Activated T-cell treated with anti-CD3 and anti-CD28 coated beads, Interleukin-2, amount 50 U/mL, for 1 hour (primary cell): ENCODE data around the gene RAB4B.
"Not testable (repeated sequence)": the region's sequence is repeated elsewhere in the genome, so short reads cannot be mapped to it uniquely, and the experiment has no call there.

Source experiments
- DNase-seq: peaks from one replicate; pipeline ENCODE4 v3.0.0-alpha.2; 2020

The RAB4B gene

DNA sequence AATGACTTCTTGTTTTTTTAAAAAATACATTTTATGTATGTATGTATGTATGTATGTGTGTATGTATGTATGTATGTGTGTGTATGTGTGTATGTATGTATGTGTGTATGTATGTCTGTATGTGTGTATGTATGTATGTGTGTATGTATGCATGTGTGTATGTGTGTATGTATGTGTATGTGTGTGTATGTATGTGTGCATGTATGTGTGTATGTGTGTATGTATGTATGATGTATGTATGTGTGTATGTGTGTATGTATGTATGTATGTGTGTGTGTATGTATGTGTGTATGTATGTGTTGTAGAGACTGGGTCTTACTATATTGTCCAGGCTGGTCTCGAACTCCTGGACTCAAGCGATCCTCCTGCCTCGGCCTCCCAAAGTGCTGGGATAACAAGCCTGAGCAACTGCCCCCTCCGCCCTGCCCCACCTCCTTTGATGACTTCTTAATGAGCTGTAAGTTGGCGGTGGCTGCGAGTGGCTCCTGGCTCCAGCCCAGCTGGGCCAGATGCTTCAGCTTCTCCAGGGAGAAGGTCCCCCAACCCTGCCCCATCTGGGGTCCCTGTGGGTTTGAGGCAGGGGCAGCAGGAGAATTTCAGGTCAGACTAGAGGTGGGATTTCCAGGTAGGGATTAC, 47.5 kb downstream of the RAB4B start:
- not testable (repeated sequence) for DNase-seq

DNA sequence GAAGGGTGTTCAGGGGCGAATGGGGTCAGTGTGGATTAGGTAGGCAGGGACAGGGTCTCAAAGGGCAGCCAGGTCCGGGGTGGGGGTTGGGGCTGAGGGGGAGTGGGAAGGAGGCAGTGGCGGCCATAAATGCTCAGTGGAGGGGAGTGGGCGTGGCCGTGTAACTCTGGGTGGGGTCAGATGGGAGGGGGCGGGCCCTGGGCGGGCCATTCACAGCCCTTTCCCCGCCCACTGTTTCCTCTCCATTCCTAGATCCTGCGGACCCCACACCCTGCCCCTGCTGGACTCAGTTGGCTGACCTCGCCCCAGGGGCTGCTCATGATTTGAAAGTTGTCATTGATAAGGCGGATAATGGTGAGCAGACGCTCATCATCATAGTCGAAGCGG, 48.3 kb downstream of the RAB4B start:
- DNase-seq = not testable (repeated sequence)

DNA sequence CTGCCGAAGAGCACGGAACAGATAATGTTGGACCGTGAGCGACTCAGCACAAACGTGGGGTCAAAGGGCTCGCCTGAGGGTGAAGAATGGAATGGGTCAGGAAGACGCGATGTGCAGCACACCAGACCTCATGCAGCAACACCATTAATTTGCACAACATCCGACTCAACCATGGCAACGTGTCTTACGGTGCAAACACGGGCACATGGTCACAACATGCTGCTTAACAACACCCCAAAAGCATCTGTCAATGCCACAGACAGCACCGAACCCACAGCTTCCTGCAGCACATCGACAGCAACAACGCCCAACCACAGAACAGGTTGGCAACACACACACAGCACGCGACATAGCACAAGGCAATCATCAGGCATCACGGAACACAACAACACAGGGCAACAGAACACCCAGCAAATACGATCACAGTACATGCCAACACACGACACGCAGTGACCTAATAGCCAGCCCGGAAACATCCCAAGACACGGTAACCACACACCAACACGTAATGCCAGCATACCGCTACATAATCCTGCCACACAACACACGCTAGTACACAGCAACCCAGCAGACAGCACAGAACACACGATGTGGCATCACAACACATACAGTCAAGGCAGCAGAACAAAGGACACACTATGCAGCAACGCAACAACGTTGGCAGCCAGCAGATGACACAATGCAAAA, 48.8 kb downstream of the RAB4B start:
- peak; percentile 63 for DNase-seq

DNA sequence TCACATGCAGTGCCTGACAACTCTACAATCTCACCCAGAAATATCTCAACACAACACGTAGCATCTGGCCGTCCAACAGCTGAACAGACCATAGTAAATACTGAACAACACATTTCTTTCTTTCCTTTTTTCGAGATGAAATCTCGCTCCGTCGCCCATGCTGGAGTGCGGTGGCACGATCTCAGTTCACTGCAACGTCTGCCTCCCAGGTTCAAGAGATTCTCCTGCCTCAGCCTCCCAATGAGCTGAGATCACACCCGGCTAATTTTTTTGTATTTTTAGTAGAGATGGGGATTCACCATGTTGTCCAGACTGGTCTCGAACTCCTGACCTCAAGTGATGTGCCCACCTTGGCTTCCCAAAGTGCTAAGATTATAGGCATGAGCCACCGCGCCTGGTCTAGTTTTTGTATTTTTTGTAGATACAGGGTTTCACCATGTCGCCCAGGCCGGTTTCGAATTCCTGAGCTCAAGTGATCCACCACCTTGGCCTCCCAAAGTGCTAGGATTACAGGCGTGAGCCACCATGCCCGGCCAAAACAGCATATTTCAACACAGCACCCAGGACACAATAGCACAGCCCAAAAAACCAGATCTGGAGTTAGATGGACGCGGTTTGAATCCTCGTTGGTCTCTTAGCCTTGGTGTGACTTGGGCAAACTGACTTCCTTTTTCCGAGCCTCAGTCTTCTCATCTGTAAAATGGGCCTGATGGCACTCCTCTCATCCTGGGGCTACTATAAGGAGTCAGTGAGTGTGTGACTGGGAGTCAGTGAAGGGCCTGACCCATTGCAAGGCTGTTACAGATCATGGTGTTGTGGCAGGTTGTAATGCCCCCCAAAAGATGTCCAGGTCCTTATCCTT, 49.6 kb downstream of the RAB4B start:
- no peak for DNase-seq

DNA sequence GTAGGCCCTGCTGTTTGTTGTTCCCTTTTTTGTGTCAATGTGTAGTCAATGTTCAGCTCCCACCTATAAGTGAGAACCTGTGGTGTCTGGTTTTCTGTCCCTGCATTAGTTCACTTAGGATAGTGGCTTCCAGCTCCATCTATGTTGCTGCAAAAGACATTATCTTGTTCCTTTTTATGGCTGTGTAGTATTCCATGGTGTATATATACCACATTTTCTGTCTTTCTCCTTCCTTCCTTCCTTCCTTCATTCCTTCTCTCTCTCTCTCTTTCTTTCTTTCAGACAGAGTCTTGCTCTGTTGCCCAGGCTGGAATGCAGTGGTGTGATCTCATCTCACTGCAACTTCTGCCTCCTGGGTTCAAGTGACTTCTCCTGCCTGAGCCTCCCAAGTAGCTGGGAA, 51.2 kb downstream of the RAB4B start:
- DNase-seq = no peak

DNA sequence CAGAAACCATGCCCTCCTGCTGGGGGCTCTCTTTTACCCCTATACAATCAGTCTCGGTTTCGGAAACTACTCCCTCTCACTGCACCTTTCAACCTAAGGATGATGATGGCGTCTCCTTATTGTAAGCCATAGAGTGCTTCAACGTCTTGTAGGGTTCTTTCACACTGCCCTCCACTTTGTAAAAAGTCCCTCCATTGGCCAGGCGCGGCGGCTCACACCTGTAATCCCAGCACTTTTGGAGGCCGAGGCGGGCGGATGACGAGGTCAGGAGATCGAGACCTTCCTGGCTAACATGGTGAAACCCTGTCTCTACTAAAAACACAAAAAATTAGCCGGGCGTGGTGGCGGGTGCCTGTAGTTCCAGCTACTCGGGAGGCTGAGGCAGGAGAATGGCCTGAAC, 52.7 kb downstream of the RAB4B start:
- DNase-seq = not testable (repeated sequence)

DNA sequence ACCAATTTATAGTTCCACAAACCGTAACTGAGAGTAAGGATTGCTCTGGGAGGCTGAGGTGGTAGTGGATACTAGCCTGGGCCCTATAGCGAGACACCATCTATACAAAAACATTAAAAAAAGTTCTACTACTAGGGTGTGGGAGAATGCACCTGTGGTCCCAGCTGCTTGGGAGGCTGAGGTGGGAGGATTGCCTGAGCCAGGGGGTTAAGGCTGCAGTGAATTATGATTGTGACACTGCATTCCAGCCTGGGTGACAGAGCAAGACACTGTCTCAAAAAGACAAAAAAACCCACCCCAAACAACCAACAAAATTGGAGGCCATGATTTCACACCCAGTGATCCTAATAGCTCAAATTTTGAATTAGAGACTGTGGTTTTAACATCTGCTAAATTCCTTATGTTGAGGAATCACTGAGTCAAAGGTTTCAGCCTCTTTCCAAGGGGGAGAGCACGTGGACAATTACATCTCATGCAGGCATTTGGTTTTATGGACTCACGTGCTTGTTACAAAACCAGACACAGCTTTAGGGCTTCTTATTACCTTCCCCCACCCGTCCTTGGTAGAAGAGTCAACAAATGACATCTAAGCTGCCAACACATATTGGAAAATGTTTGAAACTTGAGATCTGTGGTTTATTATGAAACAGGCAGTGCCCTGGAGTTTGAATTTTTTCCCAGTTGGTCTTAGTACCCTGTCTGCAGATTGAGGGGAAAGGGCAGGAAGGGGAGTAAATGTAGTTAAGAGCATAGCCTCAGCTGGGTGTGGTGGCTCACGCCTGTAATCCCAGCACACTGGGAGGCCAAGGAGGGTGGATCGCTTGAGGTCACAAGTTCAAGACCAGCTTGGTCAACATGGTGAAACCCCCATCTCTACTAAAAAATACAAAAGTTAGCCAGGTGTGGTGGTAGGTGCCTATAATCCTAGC, 53.7 kb downstream of the RAB4B start:
- DNase-seq = peak; percentile 2

DNA sequence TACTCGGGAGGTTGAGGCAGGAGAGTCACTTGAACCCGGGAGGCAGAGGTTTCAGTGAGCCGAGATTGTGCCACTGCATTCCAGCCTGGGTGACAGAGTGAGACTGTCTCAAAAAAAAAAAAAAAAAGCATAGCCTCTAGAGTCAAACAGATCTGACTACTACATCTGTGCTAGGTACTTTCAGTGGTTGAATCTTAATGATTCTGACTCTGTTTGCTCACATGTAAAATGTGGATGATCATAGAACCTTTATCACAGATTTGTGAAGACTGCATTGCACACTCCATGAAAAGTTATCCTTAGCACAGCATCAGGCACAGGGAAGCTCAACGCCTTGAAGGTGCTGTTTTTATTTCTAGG, 54.4 kb downstream of the RAB4B start:
- not testable (repeated sequence) for DNase-seq

DNA sequence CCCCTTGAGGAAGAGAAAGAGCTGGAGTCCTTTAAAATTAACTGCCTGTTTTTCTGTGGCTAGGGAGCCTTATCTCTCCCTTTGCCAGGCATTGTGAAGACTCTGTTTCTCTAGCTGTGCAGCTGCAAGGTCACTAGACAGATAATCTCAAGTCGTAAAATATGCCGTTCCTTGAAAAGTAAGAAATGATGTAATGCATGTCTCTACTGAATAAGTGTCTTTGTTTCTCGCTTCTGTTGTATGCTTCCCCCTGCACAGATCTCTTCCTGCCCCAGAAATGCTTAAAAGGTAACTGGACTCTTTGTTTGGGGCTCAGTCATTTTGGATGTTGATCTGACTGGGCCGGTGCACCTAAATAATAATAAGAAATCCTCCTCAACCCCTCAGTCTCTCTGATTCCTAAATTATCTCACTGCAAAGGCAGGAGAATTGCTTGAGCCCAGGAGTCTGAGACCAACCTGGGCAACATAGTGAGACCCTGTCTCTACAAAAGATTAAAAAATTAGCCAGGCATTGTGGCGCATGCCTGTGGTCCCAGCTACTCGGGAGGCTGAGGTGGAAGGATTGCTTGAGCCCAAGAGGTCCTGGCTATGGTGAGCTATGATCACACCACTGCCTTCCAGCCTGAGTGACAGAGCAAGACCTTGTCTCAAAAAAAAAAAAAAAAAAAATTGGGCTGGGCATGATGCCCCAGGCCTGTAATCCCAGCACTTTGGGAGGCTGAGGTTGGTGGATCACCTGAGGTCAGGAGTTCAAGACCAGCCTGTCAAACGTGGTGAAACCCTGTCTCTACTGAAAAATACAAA, 55.9 kb downstream of the RAB4B start:
- DNase-seq = peak; percentile 1

DNA sequence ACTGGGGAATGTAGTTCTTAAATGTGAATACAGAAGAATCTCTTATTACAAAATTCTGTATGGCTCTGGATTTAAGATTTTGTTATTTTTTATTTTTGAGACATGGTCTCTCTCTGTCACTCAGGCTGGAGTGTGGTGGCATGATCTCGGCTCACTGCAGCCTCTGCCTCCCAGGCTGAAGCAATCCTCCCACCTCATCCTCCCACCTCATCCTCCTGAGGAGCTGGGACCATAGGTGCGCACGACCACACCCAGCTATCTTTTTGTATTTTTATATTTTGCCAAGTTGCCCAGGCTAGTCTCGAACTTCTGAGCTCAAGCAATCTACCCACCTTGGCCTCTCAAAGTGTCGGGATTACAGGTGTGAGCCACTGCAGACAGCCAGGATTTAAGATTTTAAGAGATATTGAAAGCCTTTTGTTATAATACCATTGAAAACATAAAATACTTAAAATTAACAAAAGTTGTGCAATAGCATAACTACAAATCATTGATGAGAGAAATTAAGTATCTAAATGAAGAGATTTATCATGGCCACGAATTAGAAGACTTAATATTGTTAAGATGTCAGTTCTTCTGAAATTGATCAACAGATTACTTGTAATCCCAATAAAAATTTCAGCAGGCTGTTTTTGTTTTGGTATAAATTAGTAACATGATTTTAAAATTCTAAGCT, 58.8 kb downstream of the RAB4B start:
- no peak for DNase-seq

DNA sequence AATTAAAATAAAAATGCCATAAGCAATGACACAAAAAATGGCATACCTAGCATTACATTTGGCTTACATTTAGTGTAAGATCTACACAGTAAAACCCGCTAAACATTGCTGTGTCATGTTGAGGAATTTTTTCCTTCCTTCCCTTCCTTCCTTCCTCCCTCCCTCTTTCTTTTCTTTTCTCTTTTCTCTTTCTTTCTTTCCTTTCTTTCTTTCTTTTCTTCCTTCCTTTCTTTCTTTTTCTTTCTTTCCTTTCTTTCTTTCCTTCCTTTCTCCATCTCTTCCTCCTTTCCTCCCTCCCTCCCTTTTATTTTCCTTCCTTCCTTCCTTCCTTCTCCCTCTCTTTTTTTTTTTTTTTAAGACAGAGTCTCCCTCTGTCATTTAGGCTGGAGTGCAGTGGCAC, 60.4 kb downstream of the RAB4B start:
- DNase-seq = not testable (repeated sequence)

DNA sequence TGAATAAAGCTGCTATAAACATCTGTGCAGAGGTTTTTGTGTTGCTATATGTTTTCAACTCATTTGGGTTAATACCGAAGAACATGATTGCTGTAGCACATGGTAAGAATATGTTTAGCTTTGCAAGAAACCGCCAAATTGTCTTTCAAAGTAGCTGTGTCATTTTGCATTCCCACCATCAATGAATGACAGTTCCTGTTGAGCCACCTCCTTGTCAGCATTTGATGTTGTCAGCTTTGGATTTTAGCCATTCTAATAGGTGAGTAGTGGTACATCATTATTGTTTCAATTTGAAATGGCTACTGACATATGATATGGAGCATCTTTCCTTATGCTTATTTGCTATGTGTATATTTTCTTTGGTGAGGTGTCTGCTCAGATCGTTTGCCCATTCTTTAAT, 64.0 kb downstream of the RAB4B start:
- not testable (repeated sequence) for DNase-seq

DNA sequence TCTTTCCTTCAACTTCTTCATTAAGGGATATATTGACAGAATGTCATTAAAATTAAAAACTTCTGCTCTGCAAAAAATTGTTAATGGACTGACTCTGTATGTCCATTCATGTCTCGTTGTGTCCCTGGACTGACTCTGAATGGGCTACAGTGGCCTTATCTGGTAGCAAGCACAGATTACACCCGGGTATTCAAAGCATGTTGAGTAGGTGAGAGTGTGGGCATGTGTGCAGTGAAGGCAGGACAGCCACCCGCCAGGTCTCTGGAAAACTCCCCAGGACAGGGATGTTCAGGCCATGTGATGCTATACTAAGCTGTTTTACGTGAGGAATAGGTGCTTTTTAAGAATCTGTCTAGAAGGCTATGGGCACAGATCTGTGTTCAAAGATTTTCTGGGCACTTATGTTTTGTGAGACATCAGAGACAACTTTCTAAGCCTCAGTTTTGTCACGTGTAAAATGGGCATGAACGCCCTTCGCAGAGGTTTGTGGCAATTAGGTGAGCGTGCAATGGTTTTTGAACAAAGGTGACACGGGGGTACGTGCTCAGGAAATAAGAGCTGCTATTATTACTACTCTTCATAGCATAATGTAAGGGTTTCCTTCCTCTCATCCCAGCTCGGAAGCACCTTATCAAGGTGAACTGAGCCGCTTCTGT, 65.1 kb downstream of the RAB4B start:
- DNase-seq = not testable (repeated sequence)

DNA sequence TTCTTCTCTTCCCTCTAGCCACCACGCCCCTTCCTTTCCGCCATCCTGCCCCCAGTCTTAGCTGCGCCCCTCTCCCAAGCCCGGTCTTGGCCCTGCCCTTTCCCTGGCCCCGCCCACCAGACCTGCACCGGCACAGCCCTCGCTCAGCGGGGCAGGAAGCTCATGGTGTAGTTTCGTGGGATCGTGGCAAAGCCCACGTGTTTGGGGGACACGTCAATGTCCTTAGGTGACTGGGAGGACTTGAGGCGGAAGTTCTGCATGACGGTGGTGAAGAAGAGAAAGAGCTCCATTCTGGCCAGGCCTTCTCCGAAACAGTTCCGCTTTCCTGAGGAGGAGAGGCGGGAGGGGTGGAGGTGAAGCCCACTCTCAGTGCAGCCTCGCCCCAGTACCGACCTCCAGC, 65.6 kb downstream of the RAB4B start:
- DNase-seq = peak; percentile 86
